SK-N-MC (cell line): ENCODE measurements around the gene UBL4A.

Experiments used
- FOXP2 ChIP-seq: optimal IDR thresholded peaks from 2 replicates; pipeline ENCODE3; 2011; ENCODE audit warnings: mild to moderate bottlenecking, moderate library complexity; ENCODE audit not compliant: insufficient read depth; ENCODE audit errors: extremely low read length, control extremely low read depth
- POLR2AphosphoS5 ChIP-seq: IDR thresholded peaks from 2 replicates; pipeline ENCODE4 v1.6.1; 2012; ENCODE audit warnings: mild to moderate bottlenecking, low read depth, low read length, borderline replicate concordance

- TF ChIP-seq POLR2AphosphoS5 (no peak), FOXP2 (no peak)
Observed at GRCh38 chrX:154469114-154469513, 17.3 kb downstream of the UBL4A start.
